D721Med (cell line): Measurements from ENCODE around the gene GALR1.

Experiments
- DNase-seq: peaks from one replicate; pipeline ENCODE4 v3.0.0; 2011; ENCODE audit warnings: low spot score; ENCODE audit not compliant: insufficient read length
- FAIRE-seq: peaks from 2 replicates; lab custom pipeline; 2011; peaks lifted over from hg19 to GRCh38; lab: Jason Lieb, UNC
- CTCF ChIP-seq: IDR thresholded peaks from 2 replicates; pipeline ENCODE4 v1.5.1; 2012; ENCODE audit warnings: mild to moderate bottlenecking, control low read depth; ENCODE audit not compliant: insufficient read depth; ENCODE audit errors: missing control alignments

The GALR1 gene

GRCh38 chr18:77316641-77317040, 67.0 kb downstream of the GALR1 start:
- no peak for TF ChIP-seq CTCF
- DNase-seq (no peak), FAIRE-seq (no peak)

DNA sequence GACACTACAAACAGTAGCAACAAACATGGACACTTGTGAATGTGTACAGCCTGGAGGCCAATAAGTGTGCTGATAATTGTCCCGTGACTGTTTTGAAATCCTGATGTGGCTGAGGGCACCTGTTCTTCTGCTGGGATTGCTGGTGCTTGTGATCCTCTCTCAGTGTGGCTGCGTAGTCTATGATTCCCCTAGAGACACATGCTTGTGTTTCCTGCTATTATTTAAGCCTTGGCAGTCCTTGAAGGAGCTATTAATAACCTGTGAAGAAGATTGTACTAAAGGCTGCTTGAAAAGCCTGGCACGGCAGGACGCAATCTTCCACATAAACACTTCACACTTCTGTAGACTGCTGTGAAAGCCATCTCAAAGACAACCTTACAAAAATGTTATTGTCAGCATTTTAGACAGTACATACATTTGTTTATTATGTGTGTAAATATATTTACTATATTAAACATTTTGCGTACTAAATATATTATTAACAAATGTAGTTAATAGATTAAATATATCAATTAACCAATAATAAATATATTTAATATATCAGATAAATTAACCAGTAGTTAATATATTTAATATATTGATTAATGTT, 71.4 kb downstream of the GALR1 start:
- DNase-seq = peak; percentile 74
- no peak for TF ChIP-seq CTCF
- peak; percentile 100 for FAIRE-seq

DNA sequence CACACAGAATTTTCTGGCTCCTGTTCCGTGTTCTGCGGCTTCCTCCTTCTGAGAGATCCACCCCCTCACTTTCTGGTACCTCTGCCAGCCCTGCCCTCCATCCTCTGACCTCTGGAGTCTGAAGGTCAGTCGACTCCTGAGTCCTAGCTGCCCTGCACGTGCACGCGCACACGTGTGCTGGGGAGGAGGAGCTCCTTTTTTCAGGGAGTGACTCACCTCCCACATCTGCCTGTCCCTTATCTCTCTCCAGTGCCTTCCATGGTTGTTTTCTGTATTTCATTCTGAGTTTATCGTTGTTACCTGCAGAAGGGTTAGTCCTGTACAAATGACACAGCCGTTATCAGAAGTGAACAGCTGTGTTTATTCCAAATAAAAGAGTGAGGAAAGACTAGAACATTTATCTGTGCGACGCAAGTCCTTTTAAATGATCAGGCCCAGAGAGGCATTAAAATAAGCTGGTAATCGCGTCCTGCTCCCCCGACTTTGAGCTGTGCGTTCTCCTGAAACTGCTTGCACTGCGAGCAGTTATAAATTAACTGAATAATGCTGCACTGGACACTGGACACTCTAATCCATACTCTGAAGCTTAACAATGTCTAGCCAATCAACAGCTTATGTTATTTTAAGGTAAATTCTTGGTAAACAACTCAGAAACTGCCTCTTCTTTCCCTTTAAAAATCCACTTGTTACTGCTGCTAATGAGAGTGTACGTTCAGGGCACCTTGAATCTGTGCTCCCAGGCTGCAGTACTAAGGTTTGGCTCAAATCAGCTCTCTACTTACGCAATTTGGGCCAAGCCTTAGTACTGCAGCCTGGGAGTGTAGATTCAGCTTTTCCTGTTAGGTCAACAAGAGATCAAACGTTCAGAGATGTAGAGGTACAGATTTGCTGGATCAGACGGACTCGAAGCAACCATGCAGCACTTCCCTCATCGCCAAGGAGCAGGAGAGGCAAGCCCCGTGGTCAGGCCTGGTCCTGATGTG, 72.5 kb downstream of the GALR1 start:
- TF ChIP-seq CTCF = no peak
- no peak for DNase-seq
- peak; percentile 96 for FAIRE-seq

- DNase-seq = no peak
- FAIRE-seq = peak; percentile 81
- no peak for TF ChIP-seq CTCF
These were observed 74.1 kb downstream of the GALR1 start for GRCh38 chr18:77323640-77324299.
